ENCODE results near the gene DYRK4.

Gene DYRK4

DNA sequence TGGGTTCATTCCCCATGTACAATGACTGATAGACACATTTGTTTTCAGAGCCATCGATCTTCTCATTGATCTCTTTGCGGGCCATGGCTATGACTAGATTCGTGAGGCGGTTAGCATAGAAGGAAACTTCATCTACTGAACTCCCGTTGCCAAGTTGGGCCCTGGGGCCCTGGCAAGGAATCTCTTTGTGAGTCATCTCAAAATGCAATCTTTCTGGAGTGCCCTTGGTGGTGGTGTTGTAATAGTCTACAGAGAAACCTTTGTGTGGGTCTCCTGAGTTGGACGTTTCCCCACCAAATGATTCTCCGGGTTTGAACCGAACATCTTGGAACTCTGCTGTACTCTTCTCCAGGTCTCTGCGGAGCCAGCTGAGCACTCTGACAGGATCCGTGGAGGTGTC lies 66.4 kb downstream of the DYRK4 start:
- no peak for DNase-seq

DNA sequence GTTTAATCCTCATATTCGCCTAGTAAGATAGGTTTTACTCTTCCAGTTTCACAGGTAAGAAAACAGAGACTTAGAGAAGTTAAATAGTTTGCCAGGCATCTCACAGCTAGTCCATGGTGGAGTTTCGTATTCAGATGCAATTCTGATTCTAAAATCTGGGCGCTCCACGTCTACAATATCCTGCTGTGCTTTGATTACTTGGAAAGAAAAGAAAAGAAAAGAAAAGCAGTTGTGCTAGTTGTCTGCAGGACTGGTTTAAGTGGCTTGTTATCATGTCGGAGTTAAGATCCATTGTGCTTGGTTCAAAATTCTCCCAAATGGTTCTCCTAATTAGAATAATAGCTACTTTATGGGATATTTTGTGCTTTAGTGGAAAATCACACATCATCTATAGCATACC lies 68.3 kb downstream of the DYRK4 start:
- DNase-seq, result no peak

- DNase-seq, result no peak
These were observed 81.7 kb downstream of the DYRK4 start for GRCh38 chr12:4643747-4644146.

GRCh38 chr12:4645023-4645422 lies 83.0 kb downstream of the DYRK4 start:
- DNase-seq, result no peak

DNA sequence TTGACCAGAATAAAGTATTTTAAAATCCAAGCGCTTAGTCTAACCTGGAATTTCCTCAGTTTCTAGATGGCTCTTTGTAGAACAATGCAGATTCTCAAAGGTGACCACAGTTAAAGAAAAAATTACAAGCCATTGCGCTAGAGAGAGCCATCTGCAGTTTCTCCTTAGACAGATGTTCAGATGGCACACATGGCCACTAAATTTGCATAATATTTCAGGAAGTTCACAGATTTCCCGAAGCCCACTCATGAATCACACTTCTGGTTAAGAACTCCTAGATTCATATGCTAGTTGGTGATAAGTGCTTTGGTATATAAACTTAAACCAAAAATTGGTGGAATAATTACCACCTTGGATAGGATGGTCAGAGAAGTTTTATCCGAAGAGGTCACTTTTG lies 86.1 kb downstream of the DYRK4 start:
- DNase-seq, result no peak

GRCh38 chr12:4648501-4649357 lies 86.7 kb downstream of the DYRK4 start, which contains the start of the genes AKAP3 and NDUFA9:
Gene AKAP3 (minus strand): TSS chr12:4649051. CDS start chr12:4638196, 10,855 bp downstream.
Gene NDUFA9 (plus strand): TSS chr12:4649114. CDS start chr12:4649127, 13 bp downstream.
- peak; percentile 73 for DNase-seq

GRCh38 chr12:4649358-4649661 lies 87.3 kb downstream of the DYRK4 start:
- DNase-seq, result no peak

GRCh38 chr12:4653257-4653656 lies 91.2 kb downstream of the DYRK4 start:
- no peak for DNase-seq

- DNase-seq, result no peak
These were observed 91.7 kb downstream of the DYRK4 start for GRCh38 chr12:4653691-4654090.

Data from stimulated activated CD4-positive, alpha-beta T cell treated with anti-CD3 and anti-CD28 coated beads, Interleukin-4, amount 100 ng/mL, for 1 hour (primary cell).